Amniotic stem cell (primary cell): ENCODE data around the gene ARPC1B.
A peak's percentile ranks its signal among the peaks of the same experiment; 100 is the strongest.
"Not testable (repeated sequence)": the region's sequence is repeated elsewhere in the genome, so short reads cannot be mapped to it uniquely, and the experiment has no call there.

ENCODE experiments used
- DNase-seq: peaks from one replicate; lab custom pipeline; 2025; lab: John Stamatoyannopoulos, UW

Gene ARPC1B

DNA sequence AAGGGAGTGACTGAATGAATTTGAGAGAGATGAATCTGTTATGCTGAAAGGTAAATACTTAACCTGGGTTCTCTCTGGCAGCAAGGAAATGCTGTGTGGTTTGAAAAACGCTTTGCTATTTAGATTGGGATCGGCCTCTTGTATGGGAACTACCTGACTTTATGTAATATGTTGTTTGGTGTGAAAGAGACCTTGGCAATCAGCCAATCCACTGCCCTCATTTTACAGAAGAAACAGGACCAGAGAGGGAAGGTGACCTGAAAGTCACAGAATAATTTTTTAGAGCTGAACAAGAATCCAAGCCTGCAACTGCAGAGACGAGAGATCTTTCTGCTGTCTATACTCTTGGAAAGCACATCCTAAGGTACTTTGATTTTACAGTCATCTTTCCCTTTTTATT, 35.3 kb downstream of the ARPC1B start:
- no peak for DNase-seq

DNA sequence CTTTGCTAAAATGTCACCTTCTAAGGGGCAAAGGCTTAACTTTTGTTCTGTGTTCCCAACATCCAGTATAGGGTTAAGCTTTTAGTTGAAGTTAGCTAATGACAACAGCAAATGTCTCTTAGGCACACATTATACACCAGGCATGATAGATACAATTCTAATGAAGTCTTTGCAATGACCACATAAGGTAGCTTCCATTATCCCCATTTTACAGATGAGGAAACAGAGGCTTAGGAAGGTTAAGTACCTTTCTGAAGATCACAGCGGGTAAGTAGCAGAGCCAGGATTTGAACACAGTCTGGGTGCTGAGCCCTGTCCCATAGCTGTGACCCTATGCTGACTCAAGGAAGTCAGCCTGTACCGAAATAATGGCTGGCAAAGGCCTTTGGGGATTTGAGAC, 36.1 kb downstream of the ARPC1B start:
- DNase-seq, result no peak

DNA sequence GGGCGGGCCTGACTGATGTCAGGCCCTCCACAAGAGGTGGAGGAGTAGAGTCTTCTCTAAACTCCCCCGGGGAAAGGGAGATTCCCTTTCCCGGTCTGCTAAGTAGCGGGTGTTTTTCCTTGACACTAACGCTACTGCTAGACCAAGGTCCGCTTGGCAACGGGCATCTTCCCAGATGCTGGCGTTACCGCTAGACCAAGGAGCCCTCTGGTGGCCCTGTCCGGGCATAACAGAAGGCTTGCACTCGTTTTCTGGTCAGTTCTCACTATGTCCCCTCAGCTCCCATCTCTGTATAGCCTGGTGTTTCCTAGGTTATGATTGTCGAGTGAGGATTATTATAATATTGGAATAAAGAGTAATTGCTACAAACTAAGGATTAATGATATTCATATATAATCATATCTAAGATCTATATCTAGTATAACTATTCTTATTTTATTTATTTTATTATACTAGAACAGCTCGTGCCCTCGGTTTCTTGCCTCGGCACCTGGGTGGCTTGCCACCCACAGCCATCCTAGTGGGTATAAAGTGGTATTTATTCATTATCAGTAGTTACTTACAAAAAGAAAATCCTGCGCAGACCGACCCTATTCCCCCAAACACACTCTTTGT, 41.1 kb downstream of the ARPC1B start:
- DNase-seq, result not testable (repeated sequence)

DNA sequence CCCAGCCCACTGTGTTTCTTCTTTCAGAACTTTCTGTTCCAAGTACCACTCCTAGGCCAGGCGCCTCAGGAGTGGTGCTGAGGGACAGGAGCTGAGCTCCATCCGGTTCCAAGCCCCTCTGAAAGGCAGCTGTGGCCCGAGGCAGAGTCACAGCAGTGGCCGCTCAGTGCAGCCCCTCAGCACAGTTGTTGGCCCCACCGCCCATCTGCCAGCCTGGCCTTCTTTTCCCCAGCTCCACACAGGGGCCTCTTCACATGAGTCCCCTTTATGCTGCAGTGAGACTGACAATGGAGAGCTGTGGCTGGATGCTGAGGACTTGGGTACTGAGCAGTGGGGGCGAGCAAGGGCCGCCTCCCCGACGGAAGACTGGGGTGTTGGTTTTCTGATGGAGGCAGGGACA, 43.7 kb downstream of the ARPC1B start:
- DNase-seq, result no peak

DNA sequence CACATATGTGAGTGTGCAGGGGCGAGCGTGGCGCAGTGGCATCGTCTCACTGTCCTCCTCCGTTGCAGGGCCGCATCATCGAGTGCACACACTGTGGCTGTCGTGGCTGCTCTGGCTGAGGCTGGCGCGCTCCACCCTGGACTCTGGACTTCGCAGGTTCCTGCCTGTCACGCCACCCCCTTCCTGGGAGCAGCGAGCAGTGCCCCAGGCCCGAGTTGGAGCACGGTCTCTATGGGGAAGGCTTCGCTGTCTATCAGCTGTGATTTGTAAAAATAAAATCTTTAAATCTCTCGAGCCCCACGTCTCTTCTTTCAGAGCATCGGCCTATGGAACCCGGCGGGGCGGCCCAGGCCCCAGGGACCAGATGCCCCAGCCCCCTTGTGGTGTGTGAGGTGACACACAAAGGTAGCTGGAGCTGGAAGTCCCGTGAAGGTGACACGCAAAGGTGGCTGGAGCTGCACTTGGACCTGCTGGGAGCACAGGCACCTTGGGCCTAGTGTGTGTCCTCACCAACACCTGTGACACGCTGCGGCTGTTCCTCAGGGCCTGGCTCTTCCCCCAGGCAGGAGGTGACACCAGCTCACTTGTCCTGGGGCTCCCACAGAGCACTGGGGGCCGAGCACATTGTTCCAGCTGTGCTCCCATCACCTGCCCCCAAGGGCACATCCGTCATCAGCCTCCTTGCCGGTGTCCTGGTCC, 44.9 kb downstream of the ARPC1B start:
- DNase-seq, result no peak

DNA sequence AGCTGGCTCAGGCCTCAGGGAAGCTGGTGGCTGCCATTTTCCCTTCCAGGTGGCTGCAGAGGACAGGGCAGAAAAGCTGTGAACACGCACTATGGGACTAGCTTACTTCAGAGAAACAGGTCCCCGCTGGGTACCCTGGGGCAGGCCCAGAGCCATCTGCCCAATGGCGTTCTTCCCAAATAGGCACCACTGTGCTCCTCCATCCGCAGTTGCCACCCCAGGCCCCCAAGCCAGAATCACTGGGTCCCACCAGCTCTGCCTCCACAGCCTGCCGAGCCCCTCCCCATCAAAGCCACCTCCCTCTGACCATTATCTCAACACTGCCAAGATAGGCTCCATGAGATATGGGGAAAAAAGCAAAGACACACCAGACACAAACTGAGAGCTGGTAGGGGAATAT, 45.7 kb downstream of the ARPC1B start:
- no peak for DNase-seq

DNA sequence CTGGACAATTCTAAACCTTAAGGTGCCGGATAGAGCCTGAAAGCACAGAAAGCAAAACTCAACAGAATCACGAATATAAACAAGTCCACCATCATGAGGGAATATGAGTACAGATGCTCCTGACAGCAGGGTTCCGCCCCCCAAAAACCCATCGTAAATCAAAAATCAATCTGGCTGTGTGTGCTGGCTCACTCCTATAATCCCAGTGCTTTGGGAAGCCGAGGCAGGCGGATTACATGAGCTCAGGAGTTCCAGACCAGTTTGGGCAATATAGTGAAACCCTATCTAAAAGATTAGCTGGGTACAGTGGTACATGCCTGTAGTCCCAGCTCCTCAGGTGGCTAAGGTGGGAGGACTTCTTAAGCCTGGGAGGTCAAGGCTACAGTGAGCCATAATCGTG, 46.5 kb downstream of the ARPC1B start:
- DNase-seq, result no peak

DNA sequence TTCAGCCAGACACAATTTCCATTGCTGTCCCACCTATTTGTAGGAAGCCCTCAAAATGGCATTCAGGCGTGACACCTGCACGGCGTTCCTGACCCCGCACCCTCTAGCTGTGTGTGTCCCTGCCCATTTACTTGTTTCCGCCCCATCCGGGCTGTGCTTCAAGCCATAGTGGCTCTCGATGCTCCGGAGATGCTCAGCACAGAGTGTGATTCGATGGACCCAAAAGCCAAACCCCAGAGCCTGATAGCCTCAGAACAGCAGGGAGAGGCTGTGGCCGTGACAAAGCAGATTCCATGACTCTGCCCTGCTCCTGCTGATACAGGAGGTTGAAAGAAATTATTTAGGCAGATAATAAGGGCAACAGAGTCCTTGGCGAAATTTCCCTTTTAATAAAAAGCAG, 47.7 kb downstream of the ARPC1B start:
- no peak for DNase-seq

DNA sequence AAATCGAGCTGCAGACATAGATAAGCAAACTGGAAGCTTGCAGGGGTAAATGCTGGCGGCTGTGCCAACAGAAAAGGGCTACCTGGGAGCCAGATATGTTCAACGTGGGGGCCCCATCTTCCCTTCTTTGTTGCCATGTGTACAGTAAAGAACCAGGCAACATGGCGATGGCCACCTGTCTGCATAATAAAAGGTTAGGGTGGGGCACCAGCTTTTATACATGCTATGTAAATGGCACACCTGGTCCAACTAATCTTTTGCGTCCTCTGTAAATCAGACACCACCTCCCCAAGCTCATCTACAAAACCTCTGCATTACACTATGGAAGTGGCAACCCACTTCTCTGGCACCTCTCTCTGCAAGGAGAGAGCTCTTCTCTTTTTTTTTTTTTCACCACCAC, 48.1 kb downstream of the ARPC1B start:
- no peak for DNase-seq

DNA sequence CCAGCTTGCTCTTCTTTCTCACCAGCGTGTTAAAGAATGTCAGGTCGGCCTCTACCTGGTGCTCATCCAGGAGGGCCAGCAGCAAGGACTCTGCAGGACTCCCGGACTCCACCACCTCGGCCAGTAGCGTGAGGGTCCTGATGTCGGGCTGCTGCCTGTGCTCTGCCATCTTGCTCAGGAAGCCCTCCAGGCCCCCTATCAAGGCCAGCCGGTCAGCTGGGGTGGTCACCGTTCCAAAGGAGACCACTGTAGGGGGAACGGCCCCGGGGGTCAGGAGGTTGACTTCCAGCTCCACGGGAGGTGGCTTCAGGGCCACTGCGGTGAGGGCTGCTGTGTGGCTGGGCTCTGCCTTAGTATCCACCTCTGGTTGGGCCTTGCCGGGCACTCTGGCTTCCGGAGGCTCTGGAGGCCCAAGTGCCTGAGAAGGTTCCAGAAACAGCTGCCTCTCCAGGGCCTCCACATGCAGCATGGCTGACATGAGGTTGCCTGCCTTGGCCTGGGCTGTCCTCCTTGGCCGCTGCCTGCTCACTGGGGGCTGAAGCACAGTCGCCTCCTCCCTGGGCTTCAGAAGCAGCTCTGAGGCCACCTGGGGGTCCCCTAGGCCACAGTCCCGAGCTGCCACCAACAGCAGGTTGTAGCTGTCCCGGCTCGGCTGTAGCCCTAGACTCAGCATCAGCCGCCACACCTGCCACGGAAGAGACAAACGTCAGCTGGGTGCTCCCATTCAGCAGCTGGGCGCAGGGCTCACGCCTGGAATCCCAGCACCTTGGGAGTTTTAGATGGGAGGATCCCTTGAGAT, 50.6 kb downstream of the ARPC1B start:
- DNase-seq, result no peak

DNA sequence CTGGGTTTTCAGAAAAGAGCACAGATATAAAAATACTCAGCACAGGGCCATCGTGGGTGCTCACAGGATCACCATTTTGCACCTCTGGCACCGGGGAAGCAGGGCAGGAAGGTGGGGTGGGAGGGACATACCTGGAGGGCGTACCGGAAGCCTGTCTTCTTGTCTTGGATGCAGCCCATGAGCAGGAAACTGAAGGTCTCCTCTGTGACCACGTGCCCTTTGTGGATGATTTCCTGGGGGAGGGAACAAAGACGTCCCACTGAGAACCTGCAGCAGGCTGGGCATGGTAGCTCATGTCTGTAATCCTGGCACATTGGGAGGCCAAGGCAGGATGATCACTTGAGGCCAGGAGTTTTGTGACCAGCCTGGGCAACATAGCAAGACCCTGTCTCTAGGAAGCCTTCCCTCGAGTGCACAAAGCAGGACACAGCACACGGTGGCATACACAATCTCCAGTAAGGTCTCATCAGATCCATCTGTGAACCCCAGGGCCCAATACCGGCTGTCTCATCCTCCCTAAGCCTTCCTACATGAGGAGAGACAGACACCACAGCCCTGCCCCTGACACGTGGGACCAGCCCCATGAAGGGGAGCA, 54.5 kb downstream of the ARPC1B start:
- no peak for DNase-seq

DNA sequence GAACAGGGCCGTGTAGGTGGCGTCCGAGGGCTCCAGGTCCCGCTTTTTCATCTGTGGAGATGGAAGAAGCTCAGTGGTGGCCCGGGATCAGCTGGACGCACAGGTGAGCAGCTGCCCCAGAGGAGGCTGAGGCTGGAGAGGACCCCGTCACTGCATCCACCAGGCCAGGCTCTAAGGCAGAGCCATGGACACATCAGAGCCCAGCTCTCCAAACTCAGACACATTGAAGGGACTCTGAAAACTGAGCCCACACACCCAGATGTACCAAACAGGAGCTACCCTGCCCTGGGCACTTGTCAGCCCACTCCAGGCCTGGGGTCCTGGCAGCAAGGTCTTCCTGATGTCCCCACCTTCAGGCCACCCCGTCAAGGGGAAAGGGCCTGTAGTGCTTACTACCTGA, 55.2 kb downstream of the ARPC1B start:
- no peak for DNase-seq

DNA sequence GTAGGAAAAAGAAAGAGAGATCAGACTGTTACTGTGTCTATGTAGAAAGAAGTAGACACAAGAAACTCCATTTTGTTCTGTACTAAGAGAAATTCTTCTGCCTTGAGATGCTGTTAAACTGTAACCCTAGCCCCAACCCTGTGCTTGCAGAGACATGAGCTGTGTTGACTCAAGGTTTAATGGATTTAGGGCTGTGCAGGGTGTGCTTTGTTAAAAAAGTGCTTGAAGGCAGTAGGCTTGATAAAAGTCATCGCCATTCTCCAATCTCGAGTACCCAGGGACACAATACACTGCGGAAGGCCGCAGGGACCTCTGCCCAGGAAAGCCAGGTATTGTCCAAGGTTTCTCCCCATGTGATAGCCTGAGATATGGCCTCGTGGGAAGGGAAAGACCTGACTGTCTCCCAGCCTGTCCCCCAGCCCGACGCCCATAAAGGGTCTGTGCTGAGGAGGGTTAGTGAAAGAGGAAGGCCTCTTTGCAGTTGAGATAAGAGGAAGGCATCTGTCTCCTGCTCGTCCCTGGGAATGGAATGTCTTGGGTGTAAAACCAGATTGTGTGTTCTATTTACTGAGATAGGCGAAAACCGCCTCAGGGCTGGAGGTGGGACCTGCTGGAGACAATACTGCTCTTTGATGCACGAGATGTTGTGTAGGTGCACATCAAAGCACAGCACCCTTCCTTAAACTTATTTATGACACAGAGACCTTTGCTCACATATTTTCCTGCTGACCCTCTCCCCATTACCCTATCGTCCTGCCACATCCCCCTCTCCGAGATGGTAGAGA, 57.4 kb downstream of the ARPC1B start:
- not testable (repeated sequence) for DNase-seq

DNA sequence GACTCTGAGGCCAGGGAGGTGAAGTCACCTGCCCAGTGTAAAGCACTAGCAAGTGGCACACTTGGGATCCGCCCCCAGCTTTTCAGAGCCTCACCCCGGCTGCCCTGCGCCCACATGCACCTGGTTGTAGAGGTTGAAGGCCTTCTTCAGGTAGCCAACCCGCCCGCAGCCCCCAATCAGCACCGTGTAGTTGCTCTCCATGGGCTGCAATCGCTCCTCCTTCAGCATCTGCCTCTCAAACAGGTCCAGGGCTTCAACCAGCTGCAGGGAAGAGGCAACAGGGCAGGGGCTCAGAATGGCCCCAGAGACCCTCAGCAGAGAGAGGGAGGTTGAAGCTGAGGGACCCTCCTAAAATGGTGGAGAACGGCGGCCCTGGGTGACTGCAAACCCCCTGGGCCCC, 58.6 kb downstream of the ARPC1B start:
- no peak for DNase-seq

DNA sequence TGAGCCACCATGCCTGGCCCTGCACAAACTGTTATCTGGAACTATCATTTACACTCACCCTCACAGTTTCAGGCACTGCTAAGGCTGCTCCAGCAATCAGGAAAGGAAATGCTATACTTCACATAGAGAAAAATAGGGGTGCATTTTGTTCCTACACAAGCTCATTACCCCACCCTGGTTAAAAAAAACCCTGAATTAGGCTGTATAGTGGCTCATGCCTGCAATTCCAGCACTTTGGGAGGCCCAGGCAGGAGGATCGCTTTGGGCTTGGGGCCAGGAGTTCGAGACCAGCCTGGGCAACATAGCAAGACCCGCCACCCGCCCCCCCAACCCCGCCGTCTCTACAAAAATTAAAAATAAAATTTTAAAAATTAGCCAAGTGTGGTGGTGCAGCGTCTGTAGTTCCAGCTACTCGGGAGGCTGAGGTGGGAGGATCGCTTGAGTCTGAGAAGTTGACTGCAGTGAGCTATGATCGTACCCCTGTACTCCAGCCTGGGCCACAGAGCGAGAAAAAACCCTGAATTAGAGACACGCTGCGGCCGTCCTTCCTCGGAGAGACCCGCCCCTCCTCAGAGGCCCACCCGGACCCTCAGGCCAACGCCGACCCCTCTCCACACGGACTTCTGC, 63.5 kb downstream of the ARPC1B start:
- DNase-seq, result no peak

DNA sequence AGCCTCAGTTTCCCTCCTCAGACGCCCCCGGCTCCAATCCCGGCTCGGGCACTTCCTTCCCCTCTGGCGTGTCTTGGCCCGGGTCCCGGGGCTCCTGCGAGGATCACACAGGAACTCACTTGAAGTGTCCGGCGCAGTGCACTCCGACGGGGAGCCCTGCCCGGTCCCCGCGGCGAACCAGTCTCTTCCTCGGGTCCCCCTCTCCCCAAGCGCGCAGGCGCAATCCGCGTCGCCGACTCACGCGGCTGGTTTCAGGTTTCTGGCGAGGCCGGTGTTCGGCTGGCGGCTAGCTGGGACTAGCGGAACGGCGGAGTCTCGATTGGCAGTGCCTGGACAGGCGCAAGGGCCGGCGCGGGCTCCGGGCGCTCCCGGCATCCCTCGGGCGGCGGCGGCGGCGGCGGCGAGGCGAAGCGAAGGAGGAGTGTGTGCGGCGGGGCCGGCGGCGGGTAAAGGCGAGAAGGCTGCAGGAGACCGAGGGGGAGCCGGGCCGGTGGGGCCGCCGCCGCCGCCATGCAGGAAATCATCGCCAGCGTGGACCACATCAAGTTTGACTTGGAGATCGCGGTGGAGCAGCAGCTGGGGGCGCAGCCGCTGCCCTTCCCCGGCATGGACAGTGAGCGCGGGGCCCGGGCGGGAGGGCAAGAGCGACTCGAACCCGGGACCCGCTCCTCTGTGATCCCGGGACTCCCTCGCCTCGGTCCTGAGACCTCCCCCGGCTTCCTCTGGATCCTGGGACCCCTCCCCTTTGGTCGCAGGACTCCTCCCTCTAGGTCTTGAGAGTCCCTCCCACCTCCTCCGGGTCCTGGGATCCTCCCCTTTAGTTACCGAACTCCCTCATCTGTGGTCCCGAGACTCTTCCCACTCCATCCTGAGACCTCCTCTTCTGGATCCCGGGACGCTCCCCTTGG, 64.3 kb downstream of the ARPC1B start, which contains the start of the genes CPSF4 and PTCD1:
CPSF4 (plus strand) TSS at position 371 of the 908 bp plus-strand sequence; CDS start at position 511, 140 bp downstream.
PTCD1 (minus strand) TSS at position 226 of the 908 bp plus-strand sequence. CDS start 3,556 bp downstream, outside the sequence.
- peak; percentile 94 for DNase-seq

DNA sequence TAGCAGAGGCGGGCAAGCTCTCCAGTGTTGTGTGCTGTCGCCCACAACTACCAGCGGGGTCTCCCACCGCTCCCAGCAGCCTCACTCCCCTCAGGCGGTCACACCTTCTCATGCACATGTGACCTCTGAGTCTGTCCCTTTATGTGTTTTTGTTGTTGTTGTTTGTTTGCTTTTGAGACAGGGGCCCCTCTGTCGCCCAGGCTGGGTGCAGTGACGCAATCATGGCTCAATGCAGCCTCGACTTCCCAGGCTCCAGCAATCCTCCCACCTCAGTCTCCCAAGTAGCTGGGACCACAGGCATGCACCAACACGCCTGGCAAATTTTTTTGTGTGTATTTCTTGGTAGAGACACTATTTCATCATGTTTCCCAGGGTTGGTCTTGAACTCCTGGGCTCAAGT, 65.7 kb downstream of the ARPC1B start:
- no peak for DNase-seq
